Left ventricle myocardium inferior (tissue), 1 donor: ENCODE data around the gene RIGI. TPM values are rescaled to one million over a fixed set of nuclear protein-coding genes. Genes with fewer than 3 reads are reported as not detected.

ENCODE experiments used
- DNase-seq: peaks from one replicate; pipeline ENCODE4 v3.0.0-alpha.2; 2020
- H3K27ac ChIP-seq: fragments of 200-600 bp; replicated peaks from 2 replicates; pipeline ENCODE4 v1.8.0; 2021
- H3K27me3 ChIP-seq: fragments of 200-600 bp; 2 replicates; pipeline ENCODE4 v1.8.0; 2021; ENCODE audit warnings: low read depth
- H3K36me3 ChIP-seq: fragments of 200-600 bp; 2 replicates; pipeline ENCODE4 v1.8.0; 2021
- H3K4me1 ChIP-seq: fragments of 200-600 bp; 2 replicates; pipeline ENCODE4 v1.8.0; 2021
- H3K4me3 ChIP-seq: fragments of 200-600 bp; 2 replicates; pipeline ENCODE4 v1.8.0; 2021; ENCODE audit warnings: mild to moderate bottlenecking, moderate library complexity
- H3K9me3 ChIP-seq: fragments of 200-600 bp; replicated peaks from 2 replicates; pipeline ENCODE4 v1.8.0; 2021
- intact Hi-C: fragments of 100-400 bp; cut with micrococcal nuclease; formaldehyde crosslinking; loops from one replicate; pipeline ENCODE4 v1.11.0; 2022
- total RNA-seq: library from RNA; stranded (reverse); fragmentation: NEBNext Ultra II Directional; extraction: Animal tissue kit (Norgen Biotek cat#: 25700); gene quantifications from one replicate; pipeline ENCODE4 v1.2.1, GENCODE V29; 2021
- TF ChIP-seq, protein P1 (sequence below): fragments of 200-600 bp; IDR thresholded peaks from 2 replicates; pipeline ENCODE4 v1.8.0; 2021; ENCODE audit warnings: antibody characterized with exemption, mild to moderate bottlenecking, borderline replicate concordance
- donor health status: DM: no; HTN: yes; CAD: no; lungs with severe emphysema.

Gene RIGI
- total RNA-seq, 1 donor from 2014 or later = 3.8 TPM

DNA sequence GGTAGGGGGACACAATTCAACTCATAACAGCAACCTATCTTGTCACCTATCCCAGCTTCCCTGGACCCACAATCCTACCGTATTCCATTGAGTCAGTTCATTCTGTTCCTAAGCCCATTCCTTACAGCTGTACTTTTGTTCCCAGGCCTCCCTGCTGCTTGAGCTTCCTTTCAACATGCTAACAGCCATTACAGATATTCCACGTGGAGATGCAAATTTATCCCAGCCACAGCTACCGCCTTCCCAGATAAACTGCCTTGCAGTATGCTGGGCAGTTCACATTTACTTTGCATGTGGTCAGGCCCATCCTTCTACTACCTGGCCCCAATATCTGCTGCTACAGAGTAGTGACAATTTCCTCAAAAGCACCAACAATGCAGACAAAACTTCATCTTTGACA, 23.0 kb downstream of the RIGI start:
- Histone ChIP-seq H3K36me3 (peaks cover 15% of the 10 kb centered on the region), H3K9me3 (peaks cover 4% of the 10 kb centered on the region), H3K27me3 (no peaks in the 10 kb centered on the region), H3K27ac (no peak overlapping the region), H3K4me3 (no peak overlapping the region), H3K4me1 (no peaks in the 10 kb centered on the region)
- TF ChIP-seq, protein P1, sequence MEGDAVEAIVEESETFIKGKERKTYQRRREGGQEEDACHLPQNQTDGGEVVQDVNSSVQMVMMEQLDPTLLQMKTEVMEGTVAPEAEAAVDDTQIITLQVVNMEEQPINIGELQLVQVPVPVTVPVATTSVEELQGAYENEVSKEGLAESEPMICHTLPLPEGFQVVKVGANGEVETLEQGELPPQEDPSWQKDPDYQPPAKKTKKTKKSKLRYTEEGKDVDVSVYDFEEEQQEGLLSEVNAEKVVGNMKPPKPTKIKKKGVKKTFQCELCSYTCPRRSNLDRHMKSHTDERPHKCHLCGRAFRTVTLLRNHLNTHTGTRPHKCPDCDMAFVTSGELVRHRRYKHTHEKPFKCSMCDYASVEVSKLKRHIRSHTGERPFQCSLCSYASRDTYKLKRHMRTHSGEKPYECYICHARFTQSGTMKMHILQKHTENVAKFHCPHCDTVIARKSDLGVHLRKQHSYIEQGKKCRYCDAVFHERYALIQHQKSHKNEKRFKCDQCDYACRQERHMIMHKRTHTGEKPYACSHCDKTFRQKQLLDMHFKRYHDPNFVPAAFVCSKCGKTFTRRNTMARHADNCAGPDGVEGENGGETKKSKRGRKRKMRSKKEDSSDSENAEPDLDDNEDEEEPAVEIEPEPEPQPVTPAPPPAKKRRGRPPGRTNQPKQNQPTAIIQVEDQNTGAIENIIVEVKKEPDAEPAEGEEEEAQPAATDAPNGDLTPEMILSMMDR = no peak
- DNase-seq = no peak
- intact Hi-C loops = no loop called here

DNA sequence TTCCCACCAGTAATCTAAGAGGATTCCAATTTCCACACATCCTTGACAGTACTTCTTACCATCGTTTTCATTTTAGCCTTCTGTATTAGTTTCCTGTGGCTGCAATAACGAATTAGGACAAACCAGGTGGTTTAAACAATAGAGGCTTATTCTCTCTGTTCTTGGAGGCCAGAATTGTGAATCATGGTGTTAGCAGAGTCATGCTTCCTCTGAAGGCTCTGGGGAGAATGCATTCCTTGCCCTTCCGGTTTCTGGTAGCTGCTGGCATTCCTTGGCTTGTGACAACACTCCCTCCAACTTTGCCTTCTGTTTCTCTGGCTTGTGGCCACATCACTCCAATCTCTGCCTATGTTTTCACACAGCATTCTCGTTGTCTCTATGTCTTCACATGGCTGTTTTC, 23.5 kb downstream of the RIGI start:
- DNase-seq = no peak
- TF ChIP-seq, protein P1 = no peak
- Histone ChIP-seq H3K27ac (no peak overlapping the region), H3K27me3 (no peaks in the 10 kb centered on the region), H3K9me3 (peaks cover 4% of the 10 kb centered on the region), H3K4me3 (no peak overlapping the region), H3K36me3 (peaks cover 19% of the 10 kb centered on the region), H3K4me1 (no peaks in the 10 kb centered on the region)
- intact Hi-C loops = no loop called here

DNA sequence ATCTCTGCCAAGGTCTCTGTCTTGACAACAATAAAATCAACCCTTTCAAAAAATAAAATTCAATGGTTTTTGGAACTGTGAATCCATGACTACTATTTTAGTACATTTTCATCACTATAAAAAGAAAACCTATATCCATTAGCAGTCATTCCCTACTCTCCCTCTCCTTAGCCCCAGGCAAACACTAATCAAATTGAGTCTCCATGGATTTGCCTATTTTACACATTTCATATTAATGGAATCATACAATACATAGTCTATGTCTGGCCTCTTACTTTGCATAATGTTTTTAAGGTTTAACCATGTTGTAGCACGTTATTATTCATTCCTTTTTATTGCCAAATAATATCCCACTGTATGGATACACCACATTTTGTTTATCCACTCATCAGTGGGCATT, 24.1 kb downstream of the RIGI start:
- Histone ChIP-seq H3K4me1 (no peaks in the 10 kb centered on the region), H3K27ac (no peak overlapping the region), H3K9me3 (peaks cover 4% of the 10 kb centered on the region), H3K27me3 (no peaks in the 10 kb centered on the region), H3K4me3 (no peak overlapping the region), H3K36me3 (peaks cover 25% of the 10 kb centered on the region)
- no peak for DNase-seq
- TF ChIP-seq, protein P1 = no peak
- intact Hi-C loops = no loop called here

DNA sequence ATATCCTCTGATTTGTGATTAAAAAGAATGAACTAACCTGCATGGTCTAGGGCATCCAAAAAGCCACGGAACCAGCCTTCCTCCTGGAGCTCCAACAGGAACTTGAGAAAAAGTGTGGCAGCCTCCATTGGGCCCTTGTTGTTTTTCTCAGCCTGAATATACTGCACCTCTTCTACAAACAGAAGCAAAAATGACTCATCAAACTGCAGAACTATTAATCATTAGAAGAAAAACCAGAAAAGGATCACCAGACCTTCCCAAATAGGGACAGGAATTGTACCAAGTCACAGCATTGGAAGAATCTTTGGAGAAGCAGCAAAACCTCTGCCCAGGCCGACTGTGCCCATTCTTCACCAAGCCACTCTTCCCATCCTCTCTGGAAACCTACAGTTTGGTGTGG, 25.2 kb downstream of the RIGI start:
- TF ChIP-seq, protein P1 = no peak
- H3K27me3 ChIP-seq = no peaks in the 10 kb centered on the region
- H3K36me3 ChIP-seq = peaks cover 31% of the 10 kb centered on the region
- no peak overlapping the region for H3K27ac ChIP-seq
- no peak for DNase-seq
- no peaks in the 10 kb centered on the region for H3K4me1 ChIP-seq
- H3K9me3 ChIP-seq = peaks cover 4% of the 10 kb centered on the region
- no peak overlapping the region for H3K4me3 ChIP-seq
- intact Hi-C loops = no loop called here

DNA sequence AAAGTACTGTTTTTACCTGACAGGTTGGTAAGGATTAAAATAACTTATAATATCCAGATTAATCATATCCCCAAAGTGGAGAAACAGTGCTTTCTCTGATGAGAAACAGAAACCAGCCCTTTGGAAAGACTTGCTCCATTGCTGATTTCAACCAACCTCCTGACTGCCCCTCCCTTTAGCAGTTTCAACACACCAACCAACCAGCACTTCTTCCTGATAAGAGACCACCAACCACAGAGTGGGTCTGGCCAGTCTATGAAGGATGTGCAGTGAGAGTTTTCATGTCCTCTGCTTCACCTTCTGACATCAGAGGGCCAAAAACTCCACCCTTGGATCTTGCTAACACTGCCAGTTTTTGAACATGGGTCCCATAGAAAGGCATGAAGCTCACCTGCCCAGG, 28.1 kb downstream of the RIGI start:
- Histone ChIP-seq H3K9me3 (peaks cover 4% of the 10 kb centered on the region), H3K4me3 (no peak overlapping the region), H3K27ac (no peak overlapping the region), H3K36me3 (peaks cover 35% of the 10 kb centered on the region), H3K27me3 (no peaks in the 10 kb centered on the region), H3K4me1 (no peaks in the 10 kb centered on the region)
- intact Hi-C loops = no loop called here
- TF ChIP-seq, protein P1 = no peak
- DNase-seq = no peak

DNA sequence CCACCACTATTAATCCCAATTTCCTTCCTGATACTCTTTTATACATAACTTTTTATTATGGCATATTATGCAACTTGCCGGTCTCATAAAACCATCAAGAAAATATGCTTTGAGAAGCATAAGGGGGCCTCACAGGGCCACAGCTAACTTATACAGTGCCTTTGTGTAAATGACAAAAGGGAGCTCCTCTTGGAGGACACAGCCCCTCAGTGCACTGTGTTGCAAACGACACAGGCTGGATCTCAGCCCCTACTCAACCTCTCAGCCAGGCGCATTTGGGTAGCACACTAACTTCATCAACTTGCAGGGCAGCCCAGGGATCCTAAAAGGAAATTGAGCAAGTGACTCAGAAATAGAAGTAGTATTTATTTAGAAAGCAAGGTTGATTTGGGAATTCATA, 35.4 kb downstream of the RIGI start:
- DNase-seq = no peak
- H3K27me3 ChIP-seq = no peaks in the 10 kb centered on the region
- H3K4me1 ChIP-seq = no peaks in the 10 kb centered on the region
- H3K4me3 ChIP-seq = no peak overlapping the region
- no peak overlapping the region for H3K27ac ChIP-seq
- no peaks in the 10 kb centered on the region for H3K9me3 ChIP-seq
- peaks cover 57% of the 10 kb centered on the region for H3K36me3 ChIP-seq
- intact Hi-C loops = no loop called here
- TF ChIP-seq, protein P1 = no peak
